Panc1 (cell line): ENCODE results near the gene BTRC. TPM values are rescaled to one million over a fixed set of nuclear protein-coding genes. Genes with fewer than 3 reads are reported as not detected.

Experiments used
- ATAC-seq: fragments of 200-7000 bp; cut with Tn5 transposase; 2 replicates; pipeline ENCODE4 v1.9.1; 2020; ENCODE audit warnings: mild to moderate bottlenecking, moderate library complexity
- BruUV-seq: library from RNA; stranded (reverse); fragments of 400-500 nt; replicated peaks from 2 replicates; lab custom pipeline; 2021; lab: Mats Ljungman, UMichigan
- CTCF ChIA-PET: fragments of 300-600 bp; sonication (Branson Sonifier 250); formaldehyde crosslinking; loops from one replicate; lab custom pipeline; 2022; ENCODE audit warnings: antibody characterized with exemption; lab: Charles Lee
- POLR2A ChIA-PET: fragments of 300-600 bp; sonication (Branson Sonifier 250); formaldehyde crosslinking; loops from one replicate; lab custom pipeline; 2022; ENCODE audit warnings: antibody characterized with exemption; lab: Charles Lee
- DNase-seq: peaks from one replicate; pipeline ENCODE4 v3.0.0-alpha.2; 2010; ENCODE audit warnings: low read depth, low spot score
- H3K27ac ChIP-seq: 2 replicates; pipeline ENCODE4 v1.5.1; 2011; ENCODE audit warnings: mild to moderate bottlenecking, low read length, inconsistent platforms
- H3K27me3 ChIP-seq: fragments of 200-500 bp; sonication (Bioruptor generic); 2 replicates; pipeline ENCODE4 v1.6.0; 2014; ENCODE audit warnings: low read length, inconsistent platforms; ENCODE audit not compliant: control insufficient read depth, insufficient read depth
- H3K36me3 ChIP-seq: fragments of 200-500 bp; sonication (Bioruptor generic); 2 replicates; pipeline ENCODE4 v1.5.1; 2014; ENCODE audit warnings: inconsistent platforms, mild to moderate bottlenecking, low read length, moderate library complexity; ENCODE audit not compliant: control insufficient read depth, insufficient read depth
- H3K4me1 ChIP-seq: 2 replicates; pipeline ENCODE4 v1.5.1; 2011; ENCODE audit warnings: inconsistent platforms, mild to moderate bottlenecking, low read length, moderate library complexity; ENCODE audit not compliant: control insufficient read depth, insufficient read depth
- H3K4me3 ChIP-seq, 2 experiments: 2 replicates each; pipeline ENCODE4 v1.5.1; 2011 to 2012; ENCODE audit warnings: low read depth in 2 of 2, low read length in 2 of 2, mild to moderate bottlenecking in 2 of 2, inconsistent platforms in 1 of 2, moderate library complexity in 1 of 2
- H3K9me3 ChIP-seq: fragments of 200-500 bp; sonication (Bioruptor generic); 2 replicates; pipeline ENCODE4 v1.5.1; 2014; ENCODE audit warnings: low read depth, mild to moderate bottlenecking, inconsistent platforms, low read length, moderate library complexity; ENCODE audit not compliant: control insufficient read depth, insufficient read depth
- POLR2AphosphoS5 ChIP-seq: IDR thresholded peaks from 2 replicates; pipeline ENCODE4 v1.6.1; 2012; ENCODE audit warnings: mild to moderate bottlenecking, low read depth, low read length, moderate library complexity
- SIN3A ChIP-seq: IDR thresholded peaks from 2 replicates; pipeline ENCODE4 v1.6.1; 2012; ENCODE audit warnings: low read depth, mild to moderate bottlenecking, low read length, moderate library complexity, borderline replicate concordance; ENCODE audit not compliant: insufficient read depth
- TCF7L2 ChIP-seq: IDR thresholded peaks from 2 replicates; pipeline ENCODE4 v1.6.1; 2011; ENCODE audit warnings: mild to moderate bottlenecking, low read depth, low read length, inconsistent platforms
- in situ Hi-C: cut with HindIII; loops from 2 replicates; pipeline ENCODE4 v1.10.0; 2016; ENCODE audit warnings: low sequenced_read_pairs, low pct_unique_long_range_greater_than_20kb
- intact Hi-C: fragments of 100-400 bp; cut with micrococcal nuclease; formaldehyde crosslinking; loops from one replicate; pipeline ENCODE4 v1.10.0; 2022; ENCODE audit not compliant: unreplicated experiment
- total RNA-seq: library from RNA; stranded (reverse); gene quantifications from one replicate; pipeline ENCODE4 v1.2.1, GENCODE V29; 2021; ENCODE audit not compliant: unreplicated experiment
- TF ChIP-seq, protein P1 (sequence below): fragments of 450-650 bp; IDR thresholded peaks from 2 replicates; pipeline ENCODE4 v1.5.1; 2017; ENCODE audit warnings: mild to moderate bottlenecking
- TF ChIP-seq, protein P2 (sequence below), 2 experiments: IDR thresholded peaks; 2 replicates each; pipeline ENCODE4 v1.6.1; 2011 to 2012; ENCODE audit warnings: low read depth in 2 of 2, control low read depth in 1 of 2, low read length in 1 of 2, mild to moderate bottlenecking in 1 of 2, moderate library complexity in 1 of 2; ENCODE audit not compliant: insufficient read depth in 1 of 2

Gene BTRC
- total RNA-seq, 1 experiment from 2014 or later = 22.1 TPM

DNA sequence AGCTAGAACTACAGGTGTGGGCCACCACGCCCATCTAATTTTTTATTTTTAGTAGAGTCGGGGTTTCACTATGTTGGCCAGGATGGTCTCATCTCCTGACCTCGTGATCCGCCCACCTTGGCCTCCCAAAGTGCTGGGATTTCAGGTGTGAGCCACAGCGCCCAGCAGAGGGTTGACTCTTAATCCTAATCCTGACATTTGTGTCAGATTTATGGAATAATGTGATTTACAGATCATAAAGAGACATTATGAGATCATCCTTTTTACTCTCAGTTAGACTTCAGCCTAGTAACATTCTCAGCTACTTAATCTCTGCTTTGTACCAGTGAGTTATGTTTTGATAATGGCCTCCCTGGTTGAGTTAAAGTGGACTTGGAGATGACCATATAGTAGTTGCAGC is 2.2 kb downstream of the BTRC start:
- no peaks in the 10 kb centered on the region for H3K27me3 ChIP-seq
- POLR2A ChIA-PET = interaction anchor here (0.5 kb wide), 1 partner anchor 47 kb away, joined by 4 read pairs; no protein-coding TSS in a partner anchor
- TF ChIP-seq, protein P1, sequence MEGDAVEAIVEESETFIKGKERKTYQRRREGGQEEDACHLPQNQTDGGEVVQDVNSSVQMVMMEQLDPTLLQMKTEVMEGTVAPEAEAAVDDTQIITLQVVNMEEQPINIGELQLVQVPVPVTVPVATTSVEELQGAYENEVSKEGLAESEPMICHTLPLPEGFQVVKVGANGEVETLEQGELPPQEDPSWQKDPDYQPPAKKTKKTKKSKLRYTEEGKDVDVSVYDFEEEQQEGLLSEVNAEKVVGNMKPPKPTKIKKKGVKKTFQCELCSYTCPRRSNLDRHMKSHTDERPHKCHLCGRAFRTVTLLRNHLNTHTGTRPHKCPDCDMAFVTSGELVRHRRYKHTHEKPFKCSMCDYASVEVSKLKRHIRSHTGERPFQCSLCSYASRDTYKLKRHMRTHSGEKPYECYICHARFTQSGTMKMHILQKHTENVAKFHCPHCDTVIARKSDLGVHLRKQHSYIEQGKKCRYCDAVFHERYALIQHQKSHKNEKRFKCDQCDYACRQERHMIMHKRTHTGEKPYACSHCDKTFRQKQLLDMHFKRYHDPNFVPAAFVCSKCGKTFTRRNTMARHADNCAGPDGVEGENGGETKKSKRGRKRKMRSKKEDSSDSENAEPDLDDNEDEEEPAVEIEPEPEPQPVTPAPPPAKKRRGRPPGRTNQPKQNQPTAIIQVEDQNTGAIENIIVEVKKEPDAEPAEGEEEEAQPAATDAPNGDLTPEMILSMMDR = no peak
- TF ChIP-seq SIN3A = no peak
- TF ChIP-seq POLR2AphosphoS5 = no peak
- TF ChIP-seq, protein P2, sequence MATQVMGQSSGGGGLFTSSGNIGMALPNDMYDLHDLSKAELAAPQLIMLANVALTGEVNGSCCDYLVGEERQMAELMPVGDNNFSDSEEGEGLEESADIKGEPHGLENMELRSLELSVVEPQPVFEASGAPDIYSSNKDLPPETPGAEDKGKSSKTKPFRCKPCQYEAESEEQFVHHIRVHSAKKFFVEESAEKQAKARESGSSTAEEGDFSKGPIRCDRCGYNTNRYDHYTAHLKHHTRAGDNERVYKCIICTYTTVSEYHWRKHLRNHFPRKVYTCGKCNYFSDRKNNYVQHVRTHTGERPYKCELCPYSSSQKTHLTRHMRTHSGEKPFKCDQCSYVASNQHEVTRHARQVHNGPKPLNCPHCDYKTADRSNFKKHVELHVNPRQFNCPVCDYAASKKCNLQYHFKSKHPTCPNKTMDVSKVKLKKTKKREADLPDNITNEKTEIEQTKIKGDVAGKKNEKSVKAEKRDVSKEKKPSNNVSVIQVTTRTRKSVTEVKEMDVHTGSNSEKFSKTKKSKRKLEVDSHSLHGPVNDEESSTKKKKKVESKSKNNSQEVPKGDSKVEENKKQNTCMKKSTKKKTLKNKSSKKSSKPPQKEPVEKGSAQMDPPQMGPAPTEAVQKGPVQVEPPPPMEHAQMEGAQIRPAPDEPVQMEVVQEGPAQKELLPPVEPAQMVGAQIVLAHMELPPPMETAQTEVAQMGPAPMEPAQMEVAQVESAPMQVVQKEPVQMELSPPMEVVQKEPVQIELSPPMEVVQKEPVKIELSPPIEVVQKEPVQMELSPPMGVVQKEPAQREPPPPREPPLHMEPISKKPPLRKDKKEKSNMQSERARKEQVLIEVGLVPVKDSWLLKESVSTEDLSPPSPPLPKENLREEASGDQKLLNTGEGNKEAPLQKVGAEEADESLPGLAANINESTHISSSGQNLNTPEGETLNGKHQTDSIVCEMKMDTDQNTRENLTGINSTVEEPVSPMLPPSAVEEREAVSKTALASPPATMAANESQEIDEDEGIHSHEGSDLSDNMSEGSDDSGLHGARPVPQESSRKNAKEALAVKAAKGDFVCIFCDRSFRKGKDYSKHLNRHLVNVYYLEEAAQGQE (IDR thresholded peaks at IDR 0.05; ENCODE audit: insufficient read depth in 1 of 2, low read depth in 2 of 2, low read length in 1 of 2) = no peak
- TF ChIP-seq TCF7L2 = no peak
- in situ Hi-C loops = no loop called here
- DNase-seq = no peak
- H3K27ac ChIP-seq = no peak overlapping the region
- intact Hi-C loops = no loop called here
- peaks cover 9% of the 10 kb centered on the region; the same call in 1 of the 2 replicates for H3K4me1 ChIP-seq
- no peaks in the 10 kb centered on the region for H3K9me3 ChIP-seq
- CTCF ChIA-PET = no interaction called here
- H3K36me3 ChIP-seq = peaks cover 7% of the 10 kb centered on the region; the same call in 1 of the 2 replicates
- no peak for ATAC-seq
- no peak overlapping the region for H3K4me3 ChIP-seq
- no TSS peak for BruUV-seq

DNA sequence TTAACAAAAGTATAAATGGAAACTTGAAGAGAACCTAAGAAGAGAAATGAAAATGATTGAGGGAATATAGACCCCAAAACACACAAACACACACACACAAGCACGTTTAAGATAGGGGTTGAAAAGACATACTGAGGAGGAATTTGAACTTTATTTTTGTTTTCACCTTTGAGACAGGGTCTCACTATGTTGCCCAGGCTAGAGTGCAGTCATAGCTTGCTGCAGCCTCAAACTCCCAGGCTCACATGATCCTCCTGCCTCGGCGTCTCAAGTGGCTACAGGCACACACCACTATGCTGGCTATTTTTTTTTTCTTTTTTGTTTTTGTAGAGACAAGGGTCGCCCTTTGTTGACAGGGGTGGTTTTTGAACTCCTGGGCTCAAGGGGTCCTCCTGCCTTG is 4.0 kb downstream of the BTRC start:
- no peak overlapping the region for H3K27ac ChIP-seq
- intact Hi-C loops = no loop called here

More for the DNA sequence above, 4.0 kb downstream of the BTRC start:
- TF ChIP-seq, protein P2 (IDR thresholded peaks at IDR 0.05; ENCODE audit: insufficient read depth in 1 of 2, low read depth in 2 of 2, low read length in 1 of 2) = no peak
- TF ChIP-seq, protein P1 = no peak
- TF ChIP-seq POLR2AphosphoS5 = no peak
- TF ChIP-seq TCF7L2 = no peak
- TF ChIP-seq SIN3A = no peak
- ATAC-seq (no peak), DNase-seq (no peak)
- CTCF ChIA-PET = interaction anchor here (0.6 kb wide), 1 partner anchor 84 kb away, joined by 4 read pairs; no protein-coding TSS in a partner anchor
- POLR2A ChIA-PET = no interaction called here
- no peaks in the 10 kb centered on the region for H3K27me3 ChIP-seq
- H3K9me3 ChIP-seq = no peaks in the 10 kb centered on the region
- H3K36me3 ChIP-seq = peaks cover 7% of the 10 kb centered on the region; the same call in 1 of the 2 replicates
- TSS peak; percentile 20 for BruUV-seq
- peaks cover 9% of the 10 kb centered on the region; the same call in 1 of the 2 replicates for H3K4me1 ChIP-seq
- in situ Hi-C loops = no loop called here
- H3K4me3 ChIP-seq = no peak overlapping the region
